Measurements from ENCODE around the gene DGKH.

The DGKH gene

GRCh38 chr13:42110410-42111155 is 62.1 kb downstream of the DGKH start:
- no peak overlapping the region for H3K4me3 ChIP-seq (ENCODE audit: low read length, poor library complexity, severe bottlenecking)
- H3K79me2 ChIP-seq (ENCODE audit: insufficient read depth, low read length): 0 out of 2 replicates have a peak, but pooled peaks cover 9% of the 10 kb centered on the region
- no peaks in the 10 kb centered on the region for H4K20me1 ChIP-seq (ENCODE audit: insufficient read depth, low read length, poor library complexity, severe bottlenecking)
- no peaks in the 10 kb centered on the region for H3F3A ChIP-seq (ENCODE audit: low read depth)
- H3K4me2 ChIP-seq (ENCODE audit: low read depth, low read length, poor library complexity, severe bottlenecking): no peak overlapping the region
- peaks cover 28% of the 10 kb centered on the region for H3K4me1 ChIP-seq (ENCODE audit: insufficient read depth, low read length, poor library complexity, severe bottlenecking)
- no peak overlapping the region for H2AFZ ChIP-seq (ENCODE audit: low read length)
- H3K9ac ChIP-seq (ENCODE audit: low read depth, low read length, poor library complexity, severe bottlenecking): no peak overlapping the region
- H3K9me2 ChIP-seq (replicated peaks; ENCODE audit: low read depth, low read length): no peaks in the 10 kb centered on the region
- no peaks in the 10 kb centered on the region for H3K27me3 ChIP-seq (ENCODE audit: insufficient read depth, low read length, poor library complexity, severe bottlenecking)
- TF ChIP-seq CTCF (conservative IDR thresholded peaks at IDR 0.05; ENCODE audit: low read length): peak; percentile 81
- no peak for TF ChIP-seq EZH2phosphoT487 (IDR thresholded peaks at IDR 0.05; ENCODE audit: borderline replicate concordance)
- no peaks in the 10 kb centered on the region for H3K36me3 ChIP-seq (ENCODE audit: insufficient read depth, low read length)
- no peaks in the 10 kb centered on the region for H3K9me3 ChIP-seq (ENCODE audit: insufficient read depth, low read depth, low read length)

- H3K79me2 ChIP-seq (ENCODE audit: insufficient read depth, low read length): 0 out of 2 replicates have a peak, but pooled peaks cover 4% of the 10 kb centered on the region
- H3K36me3 ChIP-seq (ENCODE audit: insufficient read depth, low read length): no peaks in the 10 kb centered on the region
- no peaks in the 10 kb centered on the region for H3K9me3 ChIP-seq (ENCODE audit: insufficient read depth, low read depth, low read length)
- no peaks in the 10 kb centered on the region for H3F3A ChIP-seq (ENCODE audit: low read depth)
- no peak overlapping the region for H3K4me3 ChIP-seq (ENCODE audit: low read length, poor library complexity, severe bottlenecking)
- no peak overlapping the region for H2AFZ ChIP-seq (ENCODE audit: low read length)
- no peaks in the 10 kb centered on the region for H4K20me1 ChIP-seq (ENCODE audit: insufficient read depth, low read length, poor library complexity, severe bottlenecking)
- H3K4me1 ChIP-seq (ENCODE audit: insufficient read depth, low read length, poor library complexity, severe bottlenecking): peaks cover 40% of the 10 kb centered on the region
- TF ChIP-seq EZH2phosphoT487 (IDR thresholded peaks at IDR 0.05; ENCODE audit: borderline replicate concordance) (no peak), CTCF (conservative IDR thresholded peaks at IDR 0.05; ENCODE audit: low read length) (no peak)
- H3K4me2 ChIP-seq (ENCODE audit: low read depth, low read length, poor library complexity, severe bottlenecking): no peak overlapping the region
- no peak overlapping the region for H3K9ac ChIP-seq (ENCODE audit: low read depth, low read length, poor library complexity, severe bottlenecking)
- no peaks in the 10 kb centered on the region for H3K9me2 ChIP-seq (replicated peaks; ENCODE audit: low read depth, low read length)
- H3K27me3 ChIP-seq (ENCODE audit: insufficient read depth, low read length, poor library complexity, severe bottlenecking): no peaks in the 10 kb centered on the region
Measured at GRCh38 chr13:42112864-42113263, 64.4 kb downstream of the DGKH start.

- no peaks in the 10 kb centered on the region for H3K36me3 ChIP-seq (ENCODE audit: insufficient read depth, low read length)
Measured at GRCh38 chr13:42113478-42113877, 65.0 kb downstream of the DGKH start.

More at GRCh38 chr13:42113478-42113877, 65.0 kb downstream of the DGKH start:
- TF ChIP-seq CTCF (conservative IDR thresholded peaks at IDR 0.05; ENCODE audit: low read length) (no peak), EZH2phosphoT487 (IDR thresholded peaks at IDR 0.05; ENCODE audit: borderline replicate concordance) (no peak)
- Histone ChIP-seq H3K79me2 (ENCODE audit: insufficient read depth, low read length) (0 out of 2 replicates have a peak, but pooled peaks cover 4% of the 10 kb centered on the region), H3F3A (ENCODE audit: low read depth) (no peaks in the 10 kb centered on the region), H3K27me3 (ENCODE audit: insufficient read depth, low read length, poor library complexity, severe bottlenecking) (no peaks in the 10 kb centered on the region), H4K20me1 (ENCODE audit: insufficient read depth, low read length, poor library complexity, severe bottlenecking) (no peaks in the 10 kb centered on the region), H3K4me1 (ENCODE audit: insufficient read depth, low read length, poor library complexity, severe bottlenecking) (peaks cover 40% of the 10 kb centered on the region), H3K9me3 (ENCODE audit: insufficient read depth, low read depth, low read length) (no peaks in the 10 kb centered on the region), H3K9me2 (replicated peaks; ENCODE audit: low read depth, low read length) (no peaks in the 10 kb centered on the region), H2AFZ (ENCODE audit: low read length) (no peak overlapping the region), H3K4me2 (ENCODE audit: low read depth, low read length, poor library complexity, severe bottlenecking) (peak overlapping the region; percentile 33), H3K9ac (ENCODE audit: low read depth, low read length, poor library complexity, severe bottlenecking) (no peak overlapping the region), H3K4me3 (ENCODE audit: low read length, poor library complexity, severe bottlenecking) (peak overlapping the region; percentile 14)
